NCI-H345 (cell line): ENCODE results near the gene LRFN2.

ENCODE experiments used
- DNase-seq: peaks from one replicate; lab custom pipeline; 2025; lab: John Stamatoyannopoulos, UW

Gene LRFN2

DNA sequence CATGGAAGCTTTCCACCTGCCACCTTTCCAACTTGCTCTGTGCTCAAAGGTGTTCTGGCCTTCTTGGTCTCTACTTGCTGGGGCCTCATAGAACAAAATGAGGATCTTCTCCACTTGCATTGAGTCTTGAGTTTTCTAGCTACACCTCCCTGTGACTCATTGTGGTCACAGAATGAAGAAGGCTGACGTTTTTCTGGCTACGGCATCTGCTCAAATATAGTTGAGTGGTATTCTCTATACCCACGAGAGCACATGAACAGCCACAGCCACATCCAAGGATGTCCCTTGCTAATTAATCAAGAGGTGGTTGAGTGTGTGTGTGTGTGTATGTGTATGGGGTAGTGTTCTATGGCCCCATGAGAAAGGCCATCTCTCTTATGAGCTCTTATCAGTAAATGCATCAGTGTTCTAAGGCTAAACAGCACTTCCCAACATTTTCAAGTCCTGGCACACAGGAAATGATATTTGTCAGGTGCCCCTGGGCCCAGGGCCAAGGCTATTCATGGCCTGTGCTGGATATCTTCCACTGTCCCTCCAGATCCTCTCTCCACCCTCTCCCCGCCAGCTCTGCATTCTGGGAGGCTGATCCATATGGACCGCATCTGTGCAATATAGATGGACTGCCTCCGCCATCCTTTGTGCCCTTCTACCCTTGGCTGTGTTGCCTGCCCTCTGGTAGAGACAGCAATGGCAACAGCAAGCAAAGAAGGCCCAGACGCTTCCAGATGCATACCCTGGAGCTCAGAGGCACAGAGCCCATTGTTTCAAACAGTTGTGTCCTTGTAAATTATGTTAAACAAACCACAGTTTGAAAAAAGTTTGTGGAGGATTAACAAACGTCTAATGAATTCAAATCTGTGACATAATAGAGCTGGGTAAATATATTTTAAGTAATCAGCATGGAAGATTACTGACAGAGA lies 150.2 kb downstream of the LRFN2 start:
- peak; percentile 5 for DNase-seq

DNA sequence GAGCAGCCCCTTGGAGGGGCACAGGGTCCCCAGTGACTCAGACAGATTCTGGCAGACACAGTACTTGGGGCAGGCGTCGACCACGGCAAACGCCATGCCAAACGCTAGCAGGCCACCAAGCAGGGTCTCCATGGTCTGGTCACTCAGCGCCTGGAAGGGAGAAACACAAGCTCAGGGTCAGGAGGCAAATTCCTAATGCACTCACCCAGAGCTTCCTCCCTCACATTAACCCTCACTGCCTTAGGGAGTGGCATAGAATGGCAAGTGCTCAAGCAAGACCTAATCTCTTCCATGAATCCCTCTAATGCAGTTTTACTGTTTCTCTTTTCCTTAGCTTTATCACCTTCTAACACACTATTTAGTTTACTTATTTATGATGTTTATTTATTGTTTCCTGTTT lies 154.2 kb downstream of the LRFN2 start:
- DNase-seq = no peak

DNA sequence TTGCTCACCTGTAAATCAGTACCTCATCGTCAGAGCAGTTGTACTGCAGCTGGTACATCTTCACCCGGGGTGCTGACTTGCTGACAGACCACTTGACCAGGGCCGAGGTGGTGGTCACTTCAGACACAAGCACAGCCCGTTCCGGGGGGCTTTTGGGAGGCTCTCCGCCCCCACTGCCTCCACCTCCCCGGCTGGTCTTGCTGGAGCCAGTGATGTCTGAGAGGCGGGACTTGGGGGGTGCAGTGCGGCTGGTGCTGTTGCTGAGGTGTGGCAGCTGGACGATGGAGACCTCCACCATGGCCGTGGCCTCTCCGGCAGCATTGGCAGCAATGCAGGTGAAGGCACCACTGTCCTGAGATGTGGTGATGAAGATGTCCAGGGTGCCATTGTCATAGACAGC lies 155.5 kb downstream of the LRFN2 start:
- no peak for DNase-seq

DNA sequence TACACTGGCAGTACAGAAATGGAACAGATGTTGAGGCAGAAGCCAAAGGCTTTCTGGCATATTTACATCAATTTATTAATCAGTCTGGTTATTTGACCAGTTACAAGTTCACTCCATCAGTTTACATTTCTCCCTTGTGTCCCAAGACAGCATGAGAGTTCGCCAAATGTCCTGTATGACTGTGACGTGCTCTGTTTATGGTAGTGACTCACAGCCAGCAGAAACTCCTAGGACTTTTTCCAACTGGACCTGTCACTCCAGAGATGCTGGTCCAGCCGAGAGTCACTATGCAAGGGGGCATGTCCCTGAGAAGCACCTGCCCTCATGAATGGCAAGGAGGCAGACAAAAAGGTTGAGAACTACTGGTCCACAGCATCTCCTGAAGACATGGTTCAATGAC lies 160.0 kb downstream of the LRFN2 start:
- DNase-seq = no peak

DNA sequence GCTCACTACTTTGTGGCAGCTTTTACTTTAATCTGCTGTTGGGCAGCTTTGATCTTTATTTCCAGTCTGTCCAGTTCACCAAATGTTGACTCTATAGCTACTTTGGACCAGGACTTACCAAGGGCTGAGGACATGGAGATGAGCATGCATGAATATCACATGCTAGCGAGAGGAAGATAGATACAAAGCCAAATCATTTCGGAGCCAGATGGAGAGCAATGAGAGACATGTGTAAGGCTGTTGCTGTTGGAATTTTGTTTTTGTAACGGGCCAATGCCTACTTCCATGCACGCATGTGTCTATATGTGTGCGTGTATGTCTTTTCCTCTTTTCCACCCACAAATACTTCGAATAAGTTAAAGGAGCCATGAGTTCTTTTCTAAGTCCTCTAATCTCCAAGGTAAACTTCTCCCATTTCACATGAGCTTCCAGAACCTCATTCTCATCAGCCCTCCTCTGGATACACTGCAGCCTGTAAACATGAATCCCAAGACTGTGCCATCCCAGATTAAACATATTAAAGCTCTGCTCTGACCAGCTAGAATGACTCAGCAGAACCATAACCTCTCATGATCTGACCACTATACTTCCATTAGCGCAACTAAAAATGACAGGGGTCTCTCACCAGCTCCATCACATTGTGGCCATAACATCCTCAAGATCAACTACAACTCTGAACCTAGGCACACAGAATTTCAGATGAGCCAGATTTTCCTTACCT lies 160.7 kb downstream of the LRFN2 start:
- DNase-seq = no peak

GRCh38 chr6:40425192-40425919 lies 161.8 kb downstream of the LRFN2 start:
- DNase-seq = peak; percentile 59

DNA sequence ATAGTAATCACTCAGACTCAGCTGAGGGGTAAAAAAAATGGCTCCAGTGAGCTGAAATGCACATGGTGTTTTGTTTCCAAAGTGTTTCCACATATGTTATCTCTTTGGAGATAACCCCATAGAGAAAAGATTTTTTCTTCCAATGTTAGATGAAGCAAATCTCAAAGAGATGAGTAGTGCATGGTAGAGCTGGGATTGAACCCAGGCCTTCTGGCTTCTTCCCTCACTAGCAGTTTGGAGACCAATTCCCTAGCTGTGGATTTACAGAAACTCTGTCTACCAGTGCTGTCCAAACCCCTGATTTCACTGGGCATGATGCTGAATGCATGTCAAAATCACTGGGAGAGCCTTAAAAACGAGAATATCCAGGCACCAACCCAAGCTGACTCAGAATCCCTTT lies 165.1 kb downstream of the LRFN2 start:
- no peak for DNase-seq

GRCh38 chr6:40419946-40420728 lies 167.0 kb downstream of the LRFN2 start:
- DNase-seq = no peak

DNA sequence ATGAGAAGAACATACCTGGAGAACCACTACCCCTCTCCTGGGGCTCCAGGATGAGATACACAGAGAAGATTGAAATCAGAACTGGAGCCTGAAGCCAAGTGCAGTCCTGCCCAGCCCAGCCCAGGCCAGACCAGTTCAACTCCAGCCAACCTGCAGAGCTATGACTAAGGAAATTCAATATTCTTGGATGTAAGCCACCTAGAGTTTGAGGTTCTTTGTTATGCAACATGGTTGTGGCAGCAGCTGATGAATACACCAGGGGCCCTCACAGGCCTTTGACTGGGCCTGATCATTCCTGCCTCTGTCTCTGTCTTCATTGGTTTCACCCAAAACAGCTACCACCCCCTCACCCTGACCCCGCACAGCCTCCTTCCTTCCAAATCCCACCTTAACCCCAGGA lies 167.8 kb downstream of the LRFN2 start:
- no peak for DNase-seq

- no peak for DNase-seq
Observed at GRCh38 chr6:40417031-40417430, 170.1 kb downstream of the LRFN2 start.

- no peak for DNase-seq
Observed at GRCh38 chr6:40414617-40415016, 172.5 kb downstream of the LRFN2 start.

- DNase-seq = no peak
Observed at GRCh38 chr6:40413239-40413638, 173.9 kb downstream of the LRFN2 start.

GRCh38 chr6:40411881-40412280 lies 175.3 kb downstream of the LRFN2 start:
- DNase-seq = no peak

DNA sequence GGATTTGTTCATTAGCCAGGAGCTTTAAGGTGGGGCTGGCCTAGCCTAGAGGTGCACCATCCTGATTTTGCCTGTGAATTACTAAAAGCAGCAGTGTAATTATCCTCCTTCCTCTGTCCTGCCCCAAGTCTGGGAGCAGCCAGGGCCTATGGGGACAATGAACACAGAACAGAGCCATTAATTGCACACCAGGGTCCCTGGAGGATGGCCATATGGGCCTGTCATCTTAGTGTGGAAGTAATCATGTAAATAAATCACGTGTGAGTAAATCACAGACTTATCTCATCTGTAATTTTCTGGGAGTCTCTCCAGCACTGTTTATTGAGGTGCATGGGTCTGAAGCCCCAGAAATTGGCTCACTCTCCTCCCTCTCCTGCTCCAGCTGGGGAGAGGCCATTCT lies 176.3 kb downstream of the LRFN2 start:
- no peak for DNase-seq

DNA sequence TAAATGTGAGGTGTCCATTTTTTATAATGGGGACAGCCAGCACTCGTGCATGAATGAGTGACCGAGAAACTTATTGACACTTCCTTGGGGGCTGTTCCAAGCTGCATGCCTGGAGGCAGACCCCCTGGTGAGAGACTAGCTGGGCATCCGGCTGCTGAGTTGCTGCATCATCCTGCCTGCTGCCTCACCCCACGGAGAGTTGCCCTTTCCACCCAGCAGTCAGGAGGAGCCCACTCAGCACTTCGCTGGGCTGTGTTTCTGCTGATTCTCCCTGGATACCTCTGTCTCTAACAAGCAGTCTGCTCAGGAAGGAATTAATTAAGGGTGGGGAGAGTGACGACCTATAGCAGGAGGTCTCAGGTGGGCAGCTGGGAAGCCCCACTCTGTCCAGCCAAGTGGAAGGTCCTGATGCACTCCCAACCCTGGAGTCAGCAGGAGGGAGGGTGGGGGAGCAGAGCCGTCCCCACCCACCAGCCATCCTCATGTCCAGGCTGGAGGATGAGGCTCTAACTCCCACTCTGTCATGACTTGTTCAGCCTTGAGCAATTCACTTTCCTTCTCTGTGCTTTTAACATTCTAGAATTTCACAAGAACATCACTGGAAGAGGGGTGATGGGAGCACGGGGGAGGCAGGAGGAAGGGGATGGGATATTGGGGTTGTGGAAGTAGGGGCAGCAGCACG lies 177.3 kb downstream of the LRFN2 start:
- DNase-seq = no peak

- DNase-seq = no peak
Observed at GRCh38 chr6:40408786-40409542, 178.2 kb downstream of the LRFN2 start.

GRCh38 chr6:40407239-40407638 lies 179.9 kb downstream of the LRFN2 start:
- DNase-seq = no peak

- DNase-seq = no peak
Observed at GRCh38 chr6:40406175-40406574, 181.0 kb downstream of the LRFN2 start.

GRCh38 chr6:40400738-40401137 lies 186.4 kb downstream of the LRFN2 start:
- no peak for DNase-seq

DNA sequence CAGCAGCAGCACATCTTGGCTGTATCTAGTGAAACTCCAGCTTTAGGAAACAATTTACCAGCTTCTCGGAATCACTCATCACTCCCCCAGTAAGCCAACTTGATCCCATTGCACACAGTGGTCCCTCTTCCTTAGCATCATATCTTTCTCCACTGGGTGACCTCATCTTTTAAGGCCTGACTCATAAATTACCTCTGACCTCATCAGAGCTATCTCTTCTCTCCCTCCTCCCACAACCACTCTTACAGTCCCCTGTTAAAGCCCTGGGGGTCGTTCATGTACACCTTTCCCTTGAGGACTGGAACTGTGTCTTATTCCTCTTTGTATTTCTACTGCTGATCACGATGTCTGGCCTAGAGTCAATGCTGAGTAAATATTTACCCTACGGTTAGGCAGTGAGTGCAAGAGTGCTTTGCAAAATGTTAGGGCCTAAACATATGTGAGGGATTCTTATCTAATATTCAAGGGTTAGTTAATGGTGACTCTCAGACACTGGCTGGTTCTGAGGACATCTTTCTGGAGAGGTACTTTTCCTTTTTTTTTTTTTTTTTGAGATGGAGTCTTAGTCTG lies 187.2 kb downstream of the LRFN2 start:
- peak; percentile 61 for DNase-seq
